GM21367 (cell line): Measurements from ENCODE around the gene RASA3.
"Not testable (repeated sequence)": the region's sequence is repeated elsewhere in the genome, so short reads cannot be mapped to it uniquely, and the experiment has no call there.

Experiments used
- ATAC-seq: cut with Tn5 transposase; IDR thresholded peaks from one replicate; pipeline ENCODE4 v1.9.1; 2021; ENCODE audit not compliant: unreplicated experiment

RASA3 gene

DNA sequence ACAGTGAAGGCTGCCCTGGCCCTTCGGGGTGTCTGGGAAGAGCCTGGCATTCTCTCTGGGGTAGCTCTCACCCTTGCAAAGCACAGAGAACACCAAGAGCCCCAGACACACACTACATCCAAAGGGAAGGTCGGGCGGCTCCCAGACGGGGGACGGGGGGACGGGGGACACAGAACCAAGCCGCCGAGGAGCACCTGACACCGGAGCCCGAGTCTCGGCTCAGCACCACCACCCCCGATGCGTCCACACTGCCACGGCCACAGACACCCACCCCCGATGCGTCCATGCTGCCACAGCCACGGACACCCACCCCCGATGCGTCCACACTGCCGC is 29.2 kb downstream of the RASA3 start:
- ATAC-seq, result not testable (repeated sequence)

DNA sequence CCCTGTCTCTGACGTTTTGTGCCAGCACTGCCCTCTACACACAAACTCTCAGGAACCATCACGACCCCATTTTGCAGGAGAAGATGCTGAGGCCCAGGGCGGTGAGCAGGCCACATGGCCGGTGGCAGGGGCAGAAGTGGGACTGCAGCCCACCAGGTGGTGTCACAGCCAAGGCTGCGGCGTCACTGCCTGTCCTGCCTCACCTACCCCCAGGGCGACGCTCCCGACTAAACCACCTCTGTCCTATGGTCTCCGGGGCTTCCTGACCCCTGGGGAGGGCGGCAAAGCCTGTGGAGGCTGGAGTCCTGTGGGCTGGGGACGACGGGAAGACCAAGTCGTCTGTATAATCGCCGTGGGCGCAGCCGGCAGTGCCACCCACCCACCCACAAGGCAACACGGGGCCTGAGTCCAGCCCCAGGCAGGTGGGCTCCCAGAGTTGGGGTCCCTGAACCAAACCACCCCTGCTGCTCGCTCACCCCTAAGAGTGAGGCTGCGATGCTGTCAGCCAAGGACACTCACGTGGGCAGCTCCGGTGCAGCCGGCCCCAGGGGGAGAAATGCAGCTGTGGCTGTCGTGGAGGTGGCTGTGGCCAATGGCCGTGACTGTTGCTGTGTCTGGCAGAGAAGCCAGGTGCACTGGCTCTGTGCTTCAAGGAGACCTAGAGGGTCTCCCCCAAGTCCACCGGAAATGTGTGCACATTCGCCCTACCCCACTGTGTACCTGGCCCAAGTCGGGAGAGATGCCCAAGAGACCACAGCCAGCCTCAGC is 29.7 kb downstream of the RASA3 start:
- ATAC-seq, result no peak

DNA sequence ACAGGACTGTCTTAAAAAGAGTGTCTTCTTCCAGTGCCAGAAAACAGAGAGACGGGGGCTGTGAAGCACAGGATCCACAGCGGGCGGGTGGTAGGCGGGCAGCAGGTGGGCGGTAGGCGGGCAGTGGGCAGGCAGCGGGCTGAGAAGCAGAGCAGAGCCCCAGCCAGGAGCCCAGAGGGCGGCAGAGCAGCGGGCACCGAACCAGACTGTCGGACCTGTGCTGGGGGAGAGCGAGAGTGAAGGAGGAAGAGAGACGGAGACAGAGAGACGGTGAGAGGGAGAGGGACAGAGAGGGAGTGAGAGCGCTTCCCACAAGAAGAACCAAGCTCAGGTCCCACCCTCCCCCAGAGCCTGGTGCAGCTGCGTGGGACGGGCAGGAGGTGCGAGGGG is 30.3 kb downstream of the RASA3 start:
- no peak for ATAC-seq

DNA sequence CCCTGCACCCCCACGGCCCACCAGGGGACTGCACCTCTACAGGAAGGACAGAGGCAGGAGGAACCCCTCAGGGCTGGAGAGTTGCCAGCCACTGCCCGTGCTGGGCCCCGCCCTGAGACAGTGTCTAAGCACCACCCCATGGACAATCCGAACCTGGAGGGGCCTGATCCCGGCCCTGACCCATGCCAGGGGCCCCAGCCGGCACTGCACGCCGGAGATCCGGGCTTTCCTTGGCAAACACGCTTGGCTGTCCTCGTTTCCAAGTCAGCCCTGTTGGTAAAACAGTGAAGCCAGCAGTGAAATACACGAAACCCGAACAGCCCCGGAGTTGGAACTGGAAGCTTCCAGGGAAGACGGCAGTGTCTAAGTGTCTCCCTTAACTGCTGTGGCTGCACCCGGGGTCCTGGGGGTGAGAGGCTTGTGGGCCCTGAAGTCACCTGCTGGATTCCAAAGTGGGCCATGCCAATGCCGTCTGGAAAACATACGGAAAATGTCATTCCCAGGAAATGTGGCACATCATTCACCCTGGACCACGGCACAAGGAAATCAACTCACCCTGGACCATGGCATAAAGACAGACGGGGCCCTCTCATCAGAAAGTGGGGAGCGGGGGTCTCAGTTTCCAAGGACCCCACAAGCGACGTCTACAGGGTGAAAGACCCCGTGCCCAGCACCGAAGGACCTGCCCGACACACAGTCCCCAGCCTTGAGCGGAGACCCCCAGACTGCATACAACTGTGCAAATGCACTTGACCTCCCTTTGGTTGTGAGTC is 30.9 kb downstream of the RASA3 start:
- ATAC-seq, result no peak

DNA sequence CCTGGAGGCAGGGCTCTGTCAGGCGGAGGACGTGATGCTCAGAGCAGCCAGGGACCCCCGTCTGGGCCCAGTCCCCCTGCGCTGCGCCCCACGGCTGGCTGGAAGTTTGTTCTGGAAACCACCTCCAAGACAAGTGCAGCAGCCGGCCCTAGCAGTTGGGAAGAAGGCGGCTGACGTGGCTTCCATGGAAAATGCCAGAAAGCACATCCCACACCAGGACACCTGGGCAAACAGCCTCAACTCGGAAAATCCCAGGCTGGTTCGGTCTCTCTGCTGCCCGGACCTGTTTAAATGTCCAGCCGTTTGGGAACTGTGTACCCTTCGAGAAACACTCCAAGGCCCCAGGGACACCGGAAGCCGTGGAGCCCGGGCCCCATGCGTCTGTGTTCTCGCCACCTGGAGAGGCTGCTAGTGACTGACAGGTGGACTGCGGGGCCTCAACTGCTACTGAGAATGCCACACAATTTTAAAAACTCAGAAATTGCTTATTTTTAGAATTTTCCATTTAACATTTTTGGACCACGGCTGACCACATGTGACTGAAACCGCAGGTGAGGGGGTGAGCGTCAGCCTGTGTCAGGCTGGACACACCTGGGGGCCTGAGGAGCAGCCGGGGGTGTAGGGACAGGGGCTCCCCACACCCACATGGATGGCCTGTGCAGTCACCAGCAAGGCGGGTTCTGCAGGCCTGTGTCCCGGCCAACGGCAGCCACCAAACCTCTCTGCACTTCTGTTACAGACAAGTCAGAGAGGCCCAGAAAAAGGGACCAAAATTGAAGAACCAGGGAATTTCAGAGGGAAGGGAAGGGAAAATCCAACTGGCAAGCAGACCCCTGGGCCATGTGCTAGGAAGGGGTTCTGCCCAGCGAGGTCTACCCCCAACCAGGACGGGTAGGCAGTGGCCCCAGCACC is 31.7 kb downstream of the RASA3 start:
- ATAC-seq, result no peak

DNA sequence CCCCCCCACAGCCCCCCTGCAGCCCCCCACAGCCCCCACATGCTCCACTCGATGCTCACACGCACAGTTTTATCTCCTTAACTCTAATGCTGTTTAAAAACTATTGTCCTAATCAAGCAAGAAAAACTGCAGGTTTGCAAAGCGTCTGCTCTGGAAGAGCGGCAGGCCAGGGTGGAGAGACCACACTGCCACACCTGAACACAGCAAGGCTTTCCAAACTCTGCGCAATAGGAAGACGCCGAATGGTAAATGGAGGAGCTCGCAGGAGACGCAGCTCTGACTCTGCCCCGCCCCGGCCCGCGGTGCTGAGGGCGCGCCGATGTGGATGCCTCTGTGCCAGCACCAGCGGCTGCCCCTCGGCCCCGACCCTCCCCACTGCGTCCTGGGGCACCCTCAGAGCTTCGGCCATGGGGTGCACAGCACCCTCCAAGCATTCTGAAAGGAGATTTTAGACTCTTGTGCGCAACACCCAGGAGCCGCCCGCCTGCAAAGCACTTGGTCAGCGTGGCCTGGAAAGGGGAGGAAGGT is 32.4 kb downstream of the RASA3 start:
- no peak for ATAC-seq

DNA sequence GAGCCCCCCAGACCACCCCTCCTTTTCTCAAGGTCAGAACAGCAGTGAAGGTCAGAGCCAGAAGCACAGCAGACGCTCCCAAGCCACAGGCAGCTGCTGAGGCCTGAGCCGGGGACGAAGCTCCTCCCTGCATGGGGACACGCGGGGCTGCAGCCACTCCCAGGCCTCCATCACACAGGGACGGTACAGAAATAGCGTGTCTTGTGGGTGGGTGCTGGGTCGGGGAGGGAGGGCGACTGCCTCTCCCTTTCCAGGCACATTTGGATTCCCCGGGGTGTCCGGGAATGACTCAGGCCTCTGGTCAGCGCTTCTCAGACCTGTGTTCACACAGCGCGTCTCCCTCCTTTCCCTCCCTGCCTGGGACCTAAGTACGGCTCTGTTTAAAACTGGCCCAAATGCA is 33.2 kb downstream of the RASA3 start:
- ATAC-seq, result no peak

DNA sequence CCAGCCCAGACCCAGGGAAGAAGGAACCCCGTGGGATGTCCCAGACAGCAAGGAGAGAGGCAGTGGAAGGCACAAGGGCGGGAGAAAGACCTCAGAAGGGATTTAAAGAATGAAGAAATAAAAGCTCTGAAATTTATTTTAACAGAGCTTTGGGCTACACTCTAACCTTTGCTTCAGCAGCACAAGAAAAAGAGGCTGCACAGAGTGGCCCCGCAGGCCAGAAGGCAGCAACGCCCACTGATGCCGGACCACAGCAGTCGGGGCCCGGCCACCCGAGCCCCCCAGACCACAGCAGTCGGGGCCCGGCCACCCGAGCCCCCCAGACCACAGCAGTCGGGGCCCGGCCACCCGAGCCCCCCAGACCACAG is 33.8 kb downstream of the RASA3 start:
- not testable (repeated sequence) for ATAC-seq

DNA sequence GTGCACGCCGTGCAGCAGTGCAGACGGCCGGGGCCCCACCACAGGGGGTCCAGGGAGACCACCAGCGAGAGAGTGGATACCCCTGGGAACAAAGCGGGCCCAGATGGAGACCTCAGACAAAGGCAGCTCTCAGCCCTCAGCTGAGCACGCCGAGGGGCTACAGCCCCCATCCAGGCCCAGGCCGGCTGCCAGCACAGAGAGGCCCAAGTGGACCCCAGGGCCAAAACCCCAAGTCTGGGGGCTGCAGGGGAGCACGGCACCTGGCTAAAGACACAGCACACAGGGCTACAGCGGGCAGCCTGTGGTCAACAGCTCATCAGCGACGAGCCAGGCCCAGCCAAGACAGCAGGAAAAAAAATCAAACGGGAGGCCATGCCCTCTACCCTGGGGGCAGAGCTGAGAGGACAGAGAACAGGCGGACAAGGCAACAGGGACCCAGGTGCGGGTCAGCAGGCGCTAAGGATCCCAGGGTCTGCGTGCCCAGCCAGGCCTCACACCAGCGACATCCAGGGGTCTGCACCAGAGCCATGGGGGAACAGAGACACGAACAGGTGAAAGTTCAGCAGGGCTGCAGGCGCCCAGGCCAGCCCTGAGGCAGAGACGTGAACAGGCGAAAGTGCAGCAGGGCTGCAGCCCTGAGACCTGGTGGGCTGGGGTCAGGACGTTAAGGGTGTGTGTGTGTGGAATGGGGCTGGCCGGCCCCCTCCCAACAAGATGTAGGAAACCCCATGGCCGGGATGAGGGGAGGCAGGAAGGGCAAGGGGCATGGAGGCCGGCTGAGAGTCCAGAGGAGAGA is 34.3 kb downstream of the RASA3 start:
- ATAC-seq, result no peak

DNA sequence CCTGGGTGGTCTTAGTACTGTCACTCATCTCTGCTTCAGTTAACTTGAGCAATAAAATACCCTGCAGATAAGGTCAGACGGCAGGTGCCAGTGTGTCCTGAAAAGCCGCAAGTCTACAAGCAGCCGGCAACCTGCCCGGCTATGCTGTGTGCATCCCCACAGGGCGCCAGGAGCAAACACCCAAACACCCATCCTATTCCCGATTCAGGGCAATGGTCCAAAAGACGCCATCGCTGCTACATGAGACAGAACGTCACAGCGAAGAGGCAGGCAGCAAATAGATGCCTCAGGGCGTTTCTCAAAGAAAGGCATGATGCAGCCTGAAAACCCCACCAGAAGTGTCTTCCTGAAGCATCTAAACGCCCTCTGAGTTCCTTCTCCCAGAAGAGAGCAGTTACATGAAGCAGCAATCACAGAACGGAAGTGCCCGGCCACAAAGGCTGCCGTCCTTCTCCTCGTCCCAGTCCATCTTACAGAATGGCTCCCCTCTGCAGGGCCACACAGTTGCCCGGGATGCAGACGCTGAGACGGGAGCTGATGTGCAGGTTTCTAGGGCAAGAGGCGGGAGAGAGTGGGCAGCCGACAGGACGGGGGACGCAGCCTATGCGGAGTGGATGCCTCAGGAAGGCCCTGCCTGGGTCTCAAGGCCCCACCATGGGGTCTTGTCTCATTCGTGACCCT is 35.1 kb downstream of the RASA3 start:
- ATAC-seq, result no peak

DNA sequence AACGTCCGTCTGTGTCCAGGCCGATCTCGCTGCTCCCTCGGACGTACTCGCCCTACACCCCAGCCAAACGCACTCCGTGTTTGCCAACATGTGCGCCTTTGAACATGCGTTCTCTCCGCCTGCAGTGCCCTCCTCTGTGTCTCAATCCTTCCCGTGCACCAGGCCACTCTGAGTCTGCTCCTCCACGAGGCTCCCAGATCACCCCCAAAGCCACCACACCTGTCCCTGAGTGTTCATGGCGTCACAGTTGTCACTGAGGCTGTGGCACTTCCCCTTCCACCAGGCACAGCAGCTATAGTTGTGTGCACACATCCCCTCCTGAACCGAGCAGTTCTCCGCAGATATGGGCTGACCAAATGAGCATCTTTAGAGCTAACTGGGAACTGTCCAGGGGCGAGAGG is 35.6 kb downstream of the RASA3 start:
- no peak for ATAC-seq

DNA sequence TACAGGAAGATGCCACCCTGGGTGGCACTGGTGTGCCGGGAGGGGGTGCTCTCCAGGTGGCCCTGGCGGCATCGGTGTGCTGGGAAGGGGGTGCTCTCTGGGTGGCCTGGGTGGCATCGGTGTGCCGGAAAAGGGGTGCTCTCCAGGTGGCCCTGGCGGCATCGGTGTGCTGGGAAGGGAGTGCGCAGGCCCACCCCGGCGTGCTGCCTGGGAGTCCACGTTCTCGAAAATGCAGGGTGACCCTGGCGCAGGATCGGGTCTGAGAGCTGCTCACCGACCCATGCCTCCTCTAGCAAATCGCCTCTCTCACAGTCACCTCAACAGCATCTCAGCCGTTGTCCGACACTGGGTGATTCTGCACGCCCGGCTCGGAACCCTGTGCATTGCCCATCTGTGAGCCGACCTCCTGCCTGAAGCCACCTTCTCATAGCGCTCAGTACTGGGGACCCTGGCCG is 36.4 kb downstream of the RASA3 start:
- no peak for ATAC-seq

DNA sequence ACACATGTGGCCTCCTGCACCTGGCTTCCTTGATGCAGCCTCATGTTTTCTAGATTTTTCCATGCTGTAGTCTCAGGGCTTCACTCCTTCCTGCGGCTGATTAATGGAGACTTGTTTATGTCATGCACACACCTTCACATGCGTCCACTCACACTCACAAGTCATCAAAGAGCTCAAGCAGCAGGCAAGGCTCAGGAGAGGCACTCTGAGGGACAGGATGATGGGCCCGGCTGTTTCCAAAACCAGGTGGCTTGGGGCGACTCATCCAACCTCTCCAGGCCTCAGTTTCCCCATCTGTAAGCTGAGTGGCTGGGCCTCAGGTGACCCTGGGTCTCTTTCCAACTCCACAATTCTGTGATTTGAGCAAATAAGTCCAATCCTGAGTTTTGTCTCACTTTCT is 36.9 kb downstream of the RASA3 start:
- ATAC-seq, result no peak

DNA sequence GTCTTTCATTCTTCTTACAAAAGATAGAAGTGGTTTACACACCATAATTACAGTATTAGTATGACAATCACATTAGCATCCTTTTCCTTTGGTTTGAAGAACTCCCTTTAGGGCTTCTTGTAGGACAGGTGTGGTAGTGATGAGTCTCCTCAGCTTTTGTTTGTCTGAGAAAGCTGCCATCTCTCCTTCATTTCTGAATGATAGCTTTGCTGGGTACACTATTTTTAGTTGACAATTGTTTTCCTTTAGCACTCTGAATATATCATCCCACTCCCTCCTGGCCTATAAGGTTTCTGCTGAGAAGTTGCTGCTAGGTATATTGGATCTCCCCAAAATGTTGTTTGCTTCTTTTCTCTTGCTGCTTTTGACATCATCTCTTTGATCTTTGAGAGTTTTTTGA is 39.3 kb downstream of the RASA3 start:
- no peak for ATAC-seq

DNA sequence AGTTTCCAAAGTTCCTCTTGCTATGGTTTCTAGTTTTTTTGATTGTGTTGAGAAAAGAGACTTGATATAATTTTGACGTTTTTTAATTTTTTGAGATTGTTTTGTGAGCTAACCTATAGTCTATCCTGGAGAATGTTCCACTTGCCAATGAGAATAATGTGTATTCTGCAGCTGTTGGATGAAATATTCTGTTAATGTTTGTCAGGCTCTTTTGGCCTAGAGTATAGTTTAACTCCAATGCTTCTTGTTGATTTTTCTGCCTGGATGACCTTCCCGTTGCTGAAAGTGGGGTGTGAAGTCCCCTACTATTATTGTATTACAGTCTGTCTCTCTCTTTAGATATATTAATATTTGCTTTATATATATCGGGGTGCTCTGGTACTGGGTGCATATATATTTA is 40.0 kb downstream of the RASA3 start:
- no peak for ATAC-seq

DNA sequence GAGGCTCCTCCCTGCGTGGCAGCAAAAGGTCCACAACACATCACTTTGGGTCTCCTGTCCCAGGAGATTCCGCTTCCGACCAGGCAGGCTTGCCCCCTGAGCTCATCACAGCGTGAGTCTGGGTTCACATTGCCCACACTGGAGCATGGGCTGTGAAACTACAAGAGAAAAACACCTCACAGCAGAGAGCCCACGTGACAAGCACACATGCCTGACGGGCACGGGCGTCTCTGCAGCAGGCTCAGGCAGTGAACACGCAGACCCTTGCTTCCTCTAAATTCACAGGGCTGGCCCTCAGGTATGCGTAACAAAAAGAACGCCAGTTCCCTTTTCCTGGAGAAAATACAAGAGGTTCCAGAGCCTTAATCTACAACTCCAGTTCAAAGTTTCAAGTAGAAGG is 41.9 kb downstream of the RASA3 start:
- no peak for ATAC-seq

DNA sequence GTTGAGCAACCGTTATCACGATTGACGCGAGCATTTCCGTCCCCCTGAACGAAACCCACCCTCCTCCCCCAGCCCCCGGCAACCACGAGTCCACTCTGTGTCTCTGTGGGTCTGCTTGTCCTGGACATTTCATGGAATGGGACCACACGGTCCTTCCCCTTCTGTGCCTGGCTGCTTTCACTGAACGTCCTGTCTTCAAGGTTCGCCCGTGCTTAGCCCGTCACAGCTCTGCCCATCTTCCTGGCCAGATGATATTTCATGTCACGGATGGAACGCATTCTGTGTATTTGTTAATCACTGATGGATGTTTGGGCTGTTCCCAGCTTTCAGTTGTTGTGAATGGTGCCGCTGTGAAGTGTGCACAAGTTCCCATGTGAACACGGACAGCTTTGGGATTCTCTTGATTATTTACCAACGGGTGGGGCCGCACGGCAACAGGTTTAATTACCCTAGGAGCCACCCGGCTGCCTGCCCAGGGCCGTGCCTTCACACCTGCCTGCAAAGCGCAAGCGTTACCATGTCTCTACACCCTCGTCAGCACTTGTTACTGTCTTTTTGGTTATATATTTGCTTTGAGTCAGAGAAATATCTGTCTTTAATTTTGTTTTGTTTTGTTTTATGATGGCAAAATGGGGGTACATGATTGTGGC is 42.5 kb downstream of the RASA3 start:
- ATAC-seq, result no peak

DNA sequence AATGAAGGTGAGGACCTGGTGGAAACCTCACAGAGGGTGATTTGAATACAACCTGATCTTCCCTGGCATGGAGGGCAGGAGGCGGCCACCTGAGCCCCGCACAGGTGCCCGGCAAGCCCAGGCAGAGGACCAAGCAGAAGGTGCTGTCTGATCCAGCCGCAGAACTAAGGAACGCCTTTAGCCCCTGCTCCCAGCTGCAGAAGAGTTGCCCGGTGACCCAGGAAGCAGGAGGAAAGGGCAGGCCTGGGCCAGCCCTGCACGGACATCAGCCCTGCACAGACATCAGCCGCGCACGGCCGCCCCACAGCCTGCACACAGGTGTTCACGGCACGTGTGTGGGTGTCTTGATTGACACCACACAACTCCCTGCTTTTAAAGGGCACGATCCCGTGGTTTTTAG is 43.1 kb downstream of the RASA3 start:
- ATAC-seq, result no peak

DNA sequence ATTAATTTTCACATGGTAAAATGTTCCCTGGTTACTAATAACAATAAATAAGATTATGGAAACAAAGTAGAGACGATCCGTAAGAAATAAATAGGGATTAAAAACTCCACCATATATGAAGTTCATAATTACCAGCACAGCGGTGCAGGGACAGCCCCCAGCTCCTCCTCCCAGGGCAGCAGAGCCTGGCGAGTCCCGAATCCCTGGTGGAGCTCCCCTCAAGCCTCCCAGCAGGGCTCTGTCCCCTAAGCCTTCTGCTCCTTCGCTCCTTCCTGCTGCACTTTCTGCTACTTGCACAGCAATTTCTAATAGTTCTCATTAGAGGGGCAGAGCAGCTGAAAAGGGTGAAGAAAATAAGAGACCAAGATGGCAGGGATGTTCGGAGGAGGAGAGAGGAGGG is 43.6 kb downstream of the RASA3 start:
- no peak for ATAC-seq

DNA sequence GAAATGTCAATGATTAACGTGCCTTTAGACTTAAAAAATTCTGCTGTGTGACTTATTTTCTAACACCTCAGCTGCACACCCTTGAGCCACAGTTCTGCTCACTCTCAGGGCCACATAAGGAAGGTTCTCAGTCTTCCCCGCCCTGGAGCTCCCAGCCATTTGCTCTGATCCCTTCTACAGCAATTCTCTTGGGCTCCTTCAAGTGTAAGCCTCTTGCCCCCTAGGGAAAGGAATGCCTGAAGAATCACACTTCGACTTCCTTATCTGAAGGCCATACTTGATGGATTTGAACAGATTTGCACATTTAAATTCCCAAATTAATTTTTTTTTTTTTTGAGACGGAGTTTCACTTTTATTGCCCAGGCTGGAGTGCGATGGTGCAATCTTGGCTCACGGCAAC is 44.2 kb downstream of the RASA3 start:
- ATAC-seq, result no peak
